Measurements from ENCODE around the gene CCDC24. TPM values are rescaled to one million over a fixed set of nuclear protein-coding genes. Genes with fewer than 3 reads are reported as not detected.
A peak's percentile ranks its signal among the peaks of the same experiment; 100 is the strongest.

Gene CCDC24
- total and polyA plus RNA-seq, 7 experiments from 2014 or later: 0.40 to 2.9 (median 1.6) TPM; not detected in 1

GRCh38 chr1:43947061-43947873, 44.1 kb upstream of the CCDC24 start:
- Mint-ChIP-seq H3K36me3 (peaks cover 7 to 16% (median 11%) of the 10 kb centered on the region in 5 donors), H3K4me1 (peaks cover 37 to 74% (median 57%) of the 10 kb centered on the region in 7 donors), H3K9me3 (no peaks in the 10 kb centered on the region), H3K4me3 (peak overlapping the region; percentile 87 to 96 (median 90)), H3K27ac (peak overlapping the region; percentile 84 to 98 (median 94)), H3K27me3 (no peaks in the 10 kb centered on the region)
- Histone ChIP-seq H3K27me3 (ENCODE audit: control insufficient read depth in 2 of 2, insufficient read depth in 2 of 2, low read length in 2 of 2) (no peaks in the 10 kb centered on the region), H3K27ac (ENCODE audit: low read depth, low read length) (peak overlapping the region; percentile 97), H3K9me3 (ENCODE audit: control insufficient read depth in 2 of 3, low read length in 3 of 3) (no peaks in the 10 kb centered on the region), H3K36me3 (ENCODE audit: control insufficient read depth in 2 of 3, insufficient read depth in 3 of 3, low read length in 3 of 3) (peaks cover 0 to 8% (median 0%) of the 10 kb centered on the region in 3 experiments), H3K4me3 (ENCODE audit: low read length) (peak overlapping the region; percentile 86), H3K4me1 (ENCODE audit: control insufficient read depth in 2 of 2, insufficient read depth in 2 of 2, low read length in 2 of 2) (peaks cover 17% of the 10 kb centered on the region in 2 donors)
- intact Hi-C loops (cut with micrococcal nuclease): loop anchor here (2.0 to 10.0 kb wide), 9 partner anchors 185 to 1262 kb away; partner anchors contain the start of genes CFAP57 (in 2 of the 2), EBNA1BP2 (in 2 of the 2), ST3GAL3 (in 2 of the 2) and ELOVL1 (in 1 of the 2)
- POLR2A ChIA-PET: interaction anchor here (0.9 to 3.2 kb wide), 2 partner anchors 7 to 27 kb away, joined by 3 to 23 read pairs; partner anchors contain the start of gene ATP6V0B
- DNase-seq: no peak
- CTCF ChIA-PET: interaction anchor here (0.5 to 2.8 kb wide), 3 partner anchors 13 to 41 kb away, joined by 3 to 17 read pairs (median 3); partner anchors contain the start of gene ARTN
- ATAC-seq: no peak

DNA sequence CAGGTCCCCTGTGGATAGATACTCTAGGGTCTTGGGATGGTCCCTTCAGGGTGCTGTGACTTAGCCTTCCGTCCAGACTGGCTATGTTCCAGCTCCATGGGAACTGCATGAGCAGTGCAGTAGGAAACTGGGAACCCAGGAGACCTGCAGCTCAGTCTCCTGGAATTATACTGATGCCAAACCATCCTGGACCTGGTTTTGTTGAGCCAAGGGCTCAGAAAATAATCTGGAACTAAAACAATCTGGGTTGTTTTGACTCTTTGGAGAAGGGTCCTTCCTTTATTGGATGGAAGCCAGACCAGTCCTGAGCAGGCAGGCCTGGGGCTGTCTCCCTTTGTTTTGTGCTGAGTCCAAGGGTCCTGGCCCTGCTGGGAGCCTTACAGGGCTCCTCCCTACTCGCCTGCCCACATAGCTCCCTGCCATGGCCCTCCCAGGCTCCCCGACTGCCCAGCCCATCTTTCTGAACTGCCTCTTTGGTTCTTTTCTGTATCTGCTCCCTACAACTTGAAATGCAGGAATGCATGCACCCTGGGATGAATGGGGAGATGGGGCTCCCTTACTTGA, 43.4 kb upstream of the CCDC24 start:
- intact Hi-C loops (cut with micrococcal nuclease): loop anchor here (2.0 to 10.0 kb wide), 9 partner anchors 186 to 1263 kb away; partner anchors contain the start of genes CFAP57 (in 2 of the 2), EBNA1BP2 (in 2 of the 2), ST3GAL3 (in 2 of the 2) and ELOVL1 (in 1 of the 2)
- peaks cover 34 to 69% (median 53%) of the 10 kb centered on the region in 7 donors for H3K4me1 Mint-ChIP-seq

DNA sequence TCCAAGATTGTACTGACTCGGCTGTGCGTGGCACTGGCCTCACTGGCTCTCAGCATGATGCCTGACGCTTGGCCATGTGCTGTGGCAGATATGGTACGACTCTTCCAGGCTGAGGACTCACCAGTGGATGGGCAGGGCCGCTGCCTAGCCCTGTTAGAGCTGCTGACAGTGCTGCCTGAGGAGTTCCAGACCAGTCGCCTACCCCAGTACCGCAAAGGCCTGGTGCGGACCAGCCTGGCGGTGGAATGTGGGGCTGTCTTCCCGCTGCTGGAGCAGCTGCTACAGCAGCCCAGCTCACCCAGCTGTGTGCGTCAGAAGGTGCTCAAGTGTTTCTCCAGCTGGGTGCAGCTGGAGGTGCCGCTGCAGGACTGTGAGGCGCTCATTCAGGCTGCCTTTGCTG, 41.7 kb upstream of the CCDC24 start:
- peak overlapping the region in 2 of 10 donors; percentile 14 to 87 for H3K4me3 Mint-ChIP-seq
- H3K36me3 ChIP-seq (ENCODE audit: control insufficient read depth in 2 of 3, insufficient read depth in 3 of 3, low read length in 3 of 3): peaks cover 0 to 8% (median 0%) of the 10 kb centered on the region in 3 experiments
- H3K36me3 Mint-ChIP-seq: peaks cover 5 to 16% (median 9%) of the 10 kb centered on the region in 5 donors
- no peaks in the 10 kb centered on the region for H3K27me3 Mint-ChIP-seq
- H3K4me3 ChIP-seq (ENCODE audit: low read length): no peak overlapping the region
- H3K27ac Mint-ChIP-seq: peak overlapping the region in 2 of 9 donors; percentile 12 to 88
- no peak overlapping the region for H3K27ac ChIP-seq (ENCODE audit: low read depth, low read length)
- no peaks in the 10 kb centered on the region for H3K9me3 ChIP-seq (ENCODE audit: control insufficient read depth in 2 of 3, low read length in 3 of 3)
- DNase-seq: no peak
- peaks cover 17% of the 10 kb centered on the region in 2 donors for H3K4me1 ChIP-seq (ENCODE audit: control insufficient read depth in 2 of 2, insufficient read depth in 2 of 2, low read length in 2 of 2)
- H3K27me3 ChIP-seq (ENCODE audit: control insufficient read depth in 2 of 2, insufficient read depth in 2 of 2, low read length in 2 of 2): no peaks in the 10 kb centered on the region
- POLR2A ChIA-PET: no interaction called here
- CTCF ChIA-PET: interaction anchor here (1.1 kb wide), 1 partner anchor 15 kb away, joined by 3 read pairs; no protein-coding TSS in a partner anchor
- intact Hi-C loops (cut with micrococcal nuclease): loop anchor here (5.0 to 10.0 kb wide), 6 partner anchors 187 to 1265 kb away; partner anchors contain the start of genes CFAP57 (in 1 of the 2), EBNA1BP2 (in 1 of the 2), SLC2A1 (in 1 of the 2) and YBX1 (in 1 of the 2)
- no peak for ATAC-seq
- peaks cover 27 to 63% (median 48%) of the 10 kb centered on the region in 7 donors for H3K4me1 Mint-ChIP-seq
- no peaks in the 10 kb centered on the region for H3K9me3 Mint-ChIP-seq

More for the DNA sequence above, 43.4 kb upstream of the CCDC24 start:
- Histone ChIP-seq H3K27me3 (ENCODE audit: control insufficient read depth in 2 of 2, insufficient read depth in 2 of 2, low read length in 2 of 2) (no peaks in the 10 kb centered on the region), H3K27ac (ENCODE audit: low read depth, low read length) (no peak overlapping the region), H3K4me1 (ENCODE audit: control insufficient read depth in 2 of 2, insufficient read depth in 2 of 2, low read length in 2 of 2) (peaks cover 17% of the 10 kb centered on the region in 2 donors), H3K36me3 (ENCODE audit: control insufficient read depth in 2 of 3, insufficient read depth in 3 of 3, low read length in 3 of 3) (peaks cover 0 to 8% (median 0%) of the 10 kb centered on the region in 3 experiments), H3K4me3 (ENCODE audit: low read length) (peak overlapping the region; percentile 86), H3K9me3 (ENCODE audit: control insufficient read depth in 2 of 3, low read length in 3 of 3) (no peaks in the 10 kb centered on the region)
- ChIA-PET POLR2A (interaction anchor here (1.2 to 3.2 kb wide), 2 partner anchors 22 to 27 kb away, joined by 5 to 23 read pairs; partner anchors contain the start of genes ATP6V0B and DPH2), CTCF (interaction anchor here (1.2 to 2.8 kb wide), 2 partner anchors 13 to 27 kb away, joined by 3 to 17 read pairs; partner anchors contain the start of gene ARTN)
- Mint-ChIP-seq H3K4me3 (peak overlapping the region; percentile 87 to 96 (median 90)), H3K27me3 (no peaks in the 10 kb centered on the region), H3K9me3 (no peaks in the 10 kb centered on the region), H3K27ac (peak overlapping the region; percentile 69 to 98 (median 77)), H3K36me3 (peaks cover 7 to 16% (median 11%) of the 10 kb centered on the region in 5 donors)
- DNase-seq (no peak), ATAC-seq (no peak)

GRCh38 chr1:43951021-43951985, 40.1 kb upstream of the CCDC24 start:
- H3K9me3 Mint-ChIP-seq: no peaks in the 10 kb centered on the region
- Histone ChIP-seq H3K9me3 (ENCODE audit: control insufficient read depth in 2 of 3, low read length in 3 of 3) (no peaks in the 10 kb centered on the region), H3K4me1 (ENCODE audit: control insufficient read depth in 2 of 2, insufficient read depth in 2 of 2, low read length in 2 of 2) (peaks cover 10% of the 10 kb centered on the region in 2 donors), H3K27me3 (ENCODE audit: control insufficient read depth in 2 of 2, insufficient read depth in 2 of 2, low read length in 2 of 2) (no peaks in the 10 kb centered on the region), H3K4me3 (ENCODE audit: low read length) (no peak overlapping the region), H3K36me3 (ENCODE audit: control insufficient read depth in 2 of 3, insufficient read depth in 3 of 3, low read length in 3 of 3) (peaks cover 0 to 10% (median 0%) of the 10 kb centered on the region in 3 experiments), H3K27ac (ENCODE audit: low read depth, low read length) (no peak overlapping the region)
- DNase-seq: no peak
- H3K4me1 Mint-ChIP-seq: peaks cover 16 to 47% (median 32%) of the 10 kb centered on the region in 7 donors
- no peaks in the 10 kb centered on the region for H3K27me3 Mint-ChIP-seq
- CTCF ChIA-PET: interaction anchor here (1.1 kb wide), 1 partner anchor 16 kb away, joined by 3 read pairs; no protein-coding TSS in a partner anchor
- ATAC-seq: no peak
- intact Hi-C loops (cut with micrococcal nuclease): no loop called here
- H3K4me3 Mint-ChIP-seq: no peak overlapping the region
- H3K27ac Mint-ChIP-seq: peak overlapping the region in 2 of 9 donors; percentile 44 to 49
- H3K36me3 Mint-ChIP-seq: peaks cover 5 to 16% (median 7%) of the 10 kb centered on the region in 5 donors
- POLR2A ChIA-PET: interaction anchor here (0.6 kb wide), 1 partner anchor 62 kb away, joined by 3 read pairs; no protein-coding TSS in a partner anchor

DNA sequence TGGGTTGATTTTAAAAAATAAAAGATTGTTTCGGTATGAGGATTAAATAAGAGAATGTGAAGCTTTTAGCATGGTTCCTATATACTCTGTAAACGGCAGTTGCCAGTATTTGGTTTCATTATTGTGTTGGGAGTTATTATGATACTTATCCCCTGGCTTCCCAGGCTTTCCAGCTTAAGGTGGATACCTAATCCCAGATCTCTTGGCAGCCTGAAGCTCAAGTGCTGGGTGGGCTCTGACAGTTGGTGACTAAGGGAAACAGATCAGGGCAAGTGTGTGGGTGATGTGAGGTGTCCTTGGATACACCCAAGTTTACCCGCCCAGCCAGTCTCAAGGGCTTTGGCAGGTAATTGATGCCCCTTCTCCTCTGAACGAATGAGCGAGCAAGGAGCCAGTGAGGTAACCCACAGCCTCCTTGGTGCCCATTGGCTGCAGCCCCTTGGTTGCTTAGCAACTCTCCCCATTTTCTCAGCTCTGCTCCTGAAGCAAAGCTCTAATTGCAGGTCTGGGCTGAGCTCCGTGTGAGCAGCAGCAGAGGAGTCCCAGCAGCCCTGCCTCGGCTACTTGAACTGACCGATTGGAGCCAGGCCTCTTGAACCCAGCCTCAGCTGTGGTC, 38.6 kb upstream of the CCDC24 start:
- CTCF ChIA-PET: no interaction called here
- no peaks in the 10 kb centered on the region for H3K27me3 Mint-ChIP-seq
- ATAC-seq (no peak), DNase-seq (no peak)
- H3K9me3 Mint-ChIP-seq: no peaks in the 10 kb centered on the region
- H3K36me3 Mint-ChIP-seq: peaks cover 6 to 20% (median 9%) of the 10 kb centered on the region in 5 donors
- POLR2A ChIA-PET: interaction anchor here (1.6 kb wide), 1 partner anchor 14 kb away, joined by 3 read pairs; no protein-coding TSS in a partner anchor
- Histone ChIP-seq H3K36me3 (ENCODE audit: control insufficient read depth in 2 of 3, insufficient read depth in 3 of 3, low read length in 3 of 3) (peaks cover 0 to 21% (median 0%) of the 10 kb centered on the region in 3 experiments), H3K27me3 (ENCODE audit: control insufficient read depth in 2 of 2, insufficient read depth in 2 of 2, low read length in 2 of 2) (no peaks in the 10 kb centered on the region), H3K27ac (ENCODE audit: low read depth, low read length) (no peak overlapping the region), H3K4me3 (ENCODE audit: low read length) (no peak overlapping the region), H3K9me3 (ENCODE audit: control insufficient read depth in 2 of 3, low read length in 3 of 3) (no peaks in the 10 kb centered on the region), H3K4me1 (ENCODE audit: control insufficient read depth in 2 of 2, insufficient read depth in 2 of 2, low read length in 2 of 2) (peaks cover 2% of the 10 kb centered on the region in 2 donors)
- intact Hi-C loops (cut with micrococcal nuclease): no loop called here
- H3K4me1 Mint-ChIP-seq: peaks cover 12 to 37% (median 32%) of the 10 kb centered on the region in 7 donors
- H3K27ac Mint-ChIP-seq: no peak overlapping the region
- no peak overlapping the region for H3K4me3 Mint-ChIP-seq

Data from naive thymus-derived CD4-positive, alpha-beta T cell (primary cell).